HepG2 (cell line): ENCODE data around the gene PML. TPM values are rescaled to one million over a fixed set of nuclear protein-coding genes. Genes with fewer than 3 reads are reported as not detected.

Source experiments
- CERS6 ChIP-seq: sonication (generic); formaldehyde crosslinking; IDR thresholded peaks from 2 replicates; pipeline ENCODE4 v1.5.0; 2020; ENCODE audit warnings: missing genetic modification reagents
- HMG20B ChIP-seq: conservative IDR thresholded peaks from 2 replicates; pipeline ENCODE4 v1.6.1; 2016; ENCODE audit warnings: missing genetic modification reagents, missing compliant biosample characterization
- JARID2 ChIP-seq: sonication (generic); formaldehyde crosslinking; IDR thresholded peaks from 2 replicates; pipeline ENCODE4 v1.8.1; 2023; ENCODE audit warnings: missing genetic modification reagents, inconsistent platforms; ENCODE audit not compliant: insufficient replicate concordance
- SMAD1 ChIP-seq: sonication (generic); formaldehyde crosslinking; IDR thresholded peaks from 2 replicates; pipeline ENCODE4 v1.4.0; 2020; ENCODE audit warnings: missing genetic modification reagents, low read depth, mild to moderate bottlenecking, borderline replicate concordance
- ZFP90 ChIP-seq: sonication (generic); formaldehyde crosslinking; IDR thresholded peaks from 2 replicates; pipeline ENCODE4 v1.8.0; 2022; ENCODE audit warnings: missing genetic modification reagents, mild to moderate bottlenecking, inconsistent platforms, borderline replicate concordance
- ZNF335 ChIP-seq: sonication (generic); formaldehyde crosslinking; IDR thresholded peaks from 2 replicates; pipeline ENCODE4 v1.4.0; 2020; ENCODE audit warnings: missing genetic modification reagents
- ZNF407 ChIP-seq: sonication (generic); formaldehyde crosslinking; IDR thresholded peaks from one replicate; pipeline ENCODE4 v1.5.1; 2020; ENCODE audit warnings: mild to moderate bottlenecking, missing genetic modification reagents; ENCODE audit errors: not compliant biosample characterization
- polyA plus RNA-seq, 8 experiments: library from polyadenylated mRNA; depleted of rRNA in 3 of 8; stranded (reverse) in 7 of 8; unstranded in 1 of 8; fragments of >200 nt; fragmentation: Illumina TruSeq in 4 of 8; extraction: Trizol in 4 of 8; gene quantifications; 2 replicates each; pipeline versions ENCODE4 v1.2.1 to v1.2.3, GENCODE V29; 2011 to 2016; ENCODE audit warnings: low read depth in 4 of 8, missing spikeins in 1 of 8, mixed read lengths in 1 of 8; ENCODE audit not compliant: insufficient read depth in 1 of 8
- total RNA-seq, 5 experiments: library from RNA; depleted of rRNA; stranded (reverse); fragments of >200 nt; fragmentation: Illumina TruSeq; extraction: Trizol; gene quantifications; 2 replicates each; pipeline ENCODE4 v1.2.3, GENCODE V29; 2016; ENCODE audit warnings: low read depth in 1 of 5
- TF ChIP-seq, protein P1 (sequence below): sonication (generic); formaldehyde crosslinking; IDR thresholded peaks from 2 replicates; pipeline ENCODE4 v1.5.0; 2020; ENCODE audit warnings: mild to moderate bottlenecking, missing genetic modification reagents, moderate library complexity
- TF ChIP-seq, protein P2 (sequence below): sonication (generic); formaldehyde crosslinking; IDR thresholded peaks from 2 replicates; pipeline ENCODE4 v1.5.0; 2020; ENCODE audit warnings: mild to moderate bottlenecking, missing genetic modification reagents
- TF ChIP-seq, protein P3 (sequence below): sonication (generic); formaldehyde crosslinking; IDR thresholded peaks from 2 replicates; pipeline ENCODE4 v1.5.1; 2020; ENCODE audit warnings: missing genetic modification reagents, mild to moderate bottlenecking, borderline replicate concordance

The PML gene
- total and polyA plus RNA-seq, 2 of the 13 experiments (the other 11 are each of a cell fraction or from before 2014, with no cell fraction given) = 2.9 to 3.9 TPM

- TF ChIP-seq, protein P1, sequence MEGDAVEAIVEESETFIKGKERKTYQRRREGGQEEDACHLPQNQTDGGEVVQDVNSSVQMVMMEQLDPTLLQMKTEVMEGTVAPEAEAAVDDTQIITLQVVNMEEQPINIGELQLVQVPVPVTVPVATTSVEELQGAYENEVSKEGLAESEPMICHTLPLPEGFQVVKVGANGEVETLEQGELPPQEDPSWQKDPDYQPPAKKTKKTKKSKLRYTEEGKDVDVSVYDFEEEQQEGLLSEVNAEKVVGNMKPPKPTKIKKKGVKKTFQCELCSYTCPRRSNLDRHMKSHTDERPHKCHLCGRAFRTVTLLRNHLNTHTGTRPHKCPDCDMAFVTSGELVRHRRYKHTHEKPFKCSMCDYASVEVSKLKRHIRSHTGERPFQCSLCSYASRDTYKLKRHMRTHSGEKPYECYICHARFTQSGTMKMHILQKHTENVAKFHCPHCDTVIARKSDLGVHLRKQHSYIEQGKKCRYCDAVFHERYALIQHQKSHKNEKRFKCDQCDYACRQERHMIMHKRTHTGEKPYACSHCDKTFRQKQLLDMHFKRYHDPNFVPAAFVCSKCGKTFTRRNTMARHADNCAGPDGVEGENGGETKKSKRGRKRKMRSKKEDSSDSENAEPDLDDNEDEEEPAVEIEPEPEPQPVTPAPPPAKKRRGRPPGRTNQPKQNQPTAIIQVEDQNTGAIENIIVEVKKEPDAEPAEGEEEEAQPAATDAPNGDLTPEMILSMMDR (CRISPR knock-in tag) = peak; percentile 90
- no peak for TF ChIP-seq ZNF335
- TF ChIP-seq, protein P2, sequence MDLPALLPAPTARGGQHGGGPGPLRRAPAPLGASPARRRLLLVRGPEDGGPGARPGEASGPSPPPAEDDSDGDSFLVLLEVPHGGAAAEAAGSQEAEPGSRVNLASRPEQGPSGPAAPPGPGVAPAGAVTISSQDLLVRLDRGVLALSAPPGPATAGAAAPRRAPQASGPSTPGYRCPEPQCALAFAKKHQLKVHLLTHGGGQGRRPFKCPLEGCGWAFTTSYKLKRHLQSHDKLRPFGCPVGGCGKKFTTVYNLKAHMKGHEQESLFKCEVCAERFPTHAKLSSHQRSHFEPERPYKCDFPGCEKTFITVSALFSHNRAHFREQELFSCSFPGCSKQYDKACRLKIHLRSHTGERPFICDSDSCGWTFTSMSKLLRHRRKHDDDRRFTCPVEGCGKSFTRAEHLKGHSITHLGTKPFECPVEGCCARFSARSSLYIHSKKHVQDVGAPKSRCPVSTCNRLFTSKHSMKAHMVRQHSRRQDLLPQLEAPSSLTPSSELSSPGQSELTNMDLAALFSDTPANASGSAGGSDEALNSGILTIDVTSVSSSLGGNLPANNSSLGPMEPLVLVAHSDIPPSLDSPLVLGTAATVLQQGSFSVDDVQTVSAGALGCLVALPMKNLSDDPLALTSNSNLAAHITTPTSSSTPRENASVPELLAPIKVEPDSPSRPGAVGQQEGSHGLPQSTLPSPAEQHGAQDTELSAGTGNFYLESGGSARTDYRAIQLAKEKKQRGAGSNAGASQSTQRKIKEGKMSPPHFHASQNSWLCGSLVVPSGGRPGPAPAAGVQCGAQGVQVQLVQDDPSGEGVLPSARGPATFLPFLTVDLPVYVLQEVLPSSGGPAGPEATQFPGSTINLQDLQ (CRISPR knock-in tag) = no peak
- TF ChIP-seq, protein P3, sequence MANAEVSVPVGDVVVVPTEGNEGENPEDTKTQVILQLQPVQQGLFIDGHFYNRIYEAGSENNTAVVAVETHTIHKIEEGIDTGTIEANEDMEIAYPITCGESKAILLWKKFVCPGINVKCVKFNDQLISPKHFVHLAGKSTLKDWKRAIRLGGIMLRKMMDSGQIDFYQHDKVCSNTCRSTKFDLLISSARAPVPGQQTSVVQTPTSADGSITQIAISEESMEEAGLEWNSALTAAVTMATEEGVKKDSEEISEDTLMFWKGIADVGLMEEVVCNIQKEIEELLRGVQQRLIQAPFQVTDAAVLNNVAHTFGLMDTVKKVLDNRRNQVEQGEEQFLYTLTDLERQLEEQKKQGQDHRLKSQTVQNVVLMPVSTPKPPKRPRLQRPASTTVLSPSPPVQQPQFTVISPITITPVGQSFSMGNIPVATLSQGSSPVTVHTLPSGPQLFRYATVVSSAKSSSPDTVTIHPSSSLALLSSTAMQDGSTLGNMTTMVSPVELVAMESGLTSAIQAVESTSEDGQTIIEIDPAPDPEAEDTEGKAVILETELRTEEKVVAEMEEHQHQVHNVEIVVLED (CRISPR knock-in tag) = no peak; the same call in 1 of the 2 replicates
- no peak for TF ChIP-seq HMG20B (CRISPR knock-in tag)
- no peak for TF ChIP-seq ZNF407 (CRISPR knock-in tag)
- TF ChIP-seq JARID2 (CRISPR knock-in tag) = no peak
- no peak for TF ChIP-seq SMAD1 (CRISPR knock-in tag)
- TF ChIP-seq ZFP90 = no peak
- no peak for TF ChIP-seq CERS6 (CRISPR knock-in tag)
Observed at GRCh38 chr15:73950831-73951561, 43.5 kb upstream of the PML start (continued).
